HepG2 (cell line): Measurements from ENCODE around the gene GNG10. TPM values are rescaled to one million over a fixed set of nuclear protein-coding genes. Genes with fewer than 3 reads are reported as not detected.
A peak's percentile ranks its signal among the peaks of the same experiment; 100 is the strongest.

ENCODE experiments used
- CENPBD1 ChIP-seq: sonication (generic); formaldehyde crosslinking; IDR thresholded peaks from 2 replicates; pipeline ENCODE4 v1.8.0; 2022; ENCODE audit warnings: missing genetic modification reagents, low read depth, mild to moderate bottlenecking, borderline replicate concordance
- E2F2 ChIP-seq: sonication (generic); formaldehyde crosslinking; IDR thresholded peaks from 2 replicates; pipeline ENCODE4 v1.4.0; 2020; ENCODE audit warnings: missing genetic modification reagents, borderline replicate concordance
- LRRFIP1 ChIP-seq: sonication (generic); formaldehyde crosslinking; conservative IDR thresholded peaks from 2 replicates; pipeline ENCODE4 v1.4.0; 2020; ENCODE audit warnings: missing genetic modification reagents
- MTF1 ChIP-seq: sonication (generic); formaldehyde crosslinking; IDR thresholded peaks from 2 replicates; pipeline ENCODE4 v1.5.0; 2020; ENCODE audit warnings: missing genetic modification reagents
- NFIB ChIP-seq: sonication (generic); formaldehyde crosslinking; IDR thresholded peaks from 2 replicates; pipeline ENCODE4 v1.9.0; 2021; ENCODE audit warnings: missing genetic modification reagents, mild to moderate bottlenecking, borderline replicate concordance
- NR0B2 ChIP-seq: sonication (generic); formaldehyde crosslinking; IDR thresholded peaks from 2 replicates; pipeline ENCODE4 v1.4.0; 2020; ENCODE audit warnings: mild to moderate bottlenecking, missing genetic modification reagents
- NR2F1 ChIP-seq, 2 experiments: fragments of 450-650 bp in 1 of 2; formaldehyde crosslinking in 1 of 2; IDR thresholded peaks; 2 replicates each; pipeline versions ENCODE4 v1.5.0 to v1.6.1; 2016 to 2020; ENCODE audit warnings: mild to moderate bottlenecking in 1 of 2, missing compliant biosample characterization in 1 of 2, missing genetic modification reagents in 1 of 2, moderate library complexity in 1 of 2
- NRL ChIP-seq: sonication (generic); formaldehyde crosslinking; IDR thresholded peaks from 2 replicates; pipeline ENCODE4 v1.5.0; 2020; ENCODE audit warnings: missing genetic modification reagents, mild to moderate bottlenecking, moderate library complexity, borderline replicate concordance
- SNAPC2 ChIP-seq: sonication (generic); formaldehyde crosslinking; IDR thresholded peaks from 2 replicates; pipeline ENCODE4 v1.8.1; 2022; ENCODE audit warnings: mild to moderate bottlenecking, missing genetic modification reagents
- ZBTB21 ChIP-seq: sonication (generic); formaldehyde crosslinking; IDR thresholded peaks from 2 replicates; pipeline ENCODE4 v1.4.0; 2020; ENCODE audit warnings: missing genetic modification reagents
- ZC3H13 ChIP-seq: sonication (generic); formaldehyde crosslinking; IDR thresholded peaks from 2 replicates; pipeline ENCODE4 v1.8.1; 2023; ENCODE audit warnings: mild to moderate bottlenecking, missing genetic modification reagents, moderate library complexity
- ZFX ChIP-seq: sonication (generic); formaldehyde crosslinking; IDR thresholded peaks from 2 replicates; pipeline ENCODE4 v1.4.0; 2020; ENCODE audit warnings: mild to moderate bottlenecking, low read depth, missing genetic modification reagents, moderate library complexity
- ZNF17 ChIP-seq: sonication (generic); formaldehyde crosslinking; IDR thresholded peaks from 2 replicates; pipeline ENCODE4 v1.5.0; 2020; ENCODE audit warnings: mild to moderate bottlenecking, missing genetic modification reagents
- ZNF225 ChIP-seq: sonication (generic); formaldehyde crosslinking; IDR thresholded peaks from 2 replicates; pipeline ENCODE4 v1.4.0; 2020; ENCODE audit warnings: mild to moderate bottlenecking, missing genetic modification reagents
- ZNF460 ChIP-seq: sonication (generic); formaldehyde crosslinking; IDR thresholded peaks from 2 replicates; pipeline ENCODE4 v1.5.1; 2020; ENCODE audit warnings: missing genetic modification reagents, mild to moderate bottlenecking, borderline replicate concordance
- ZNF607 ChIP-seq: sonication (generic); formaldehyde crosslinking; IDR thresholded peaks from 2 replicates; pipeline ENCODE4 v1.5.1; 2020; ENCODE audit warnings: missing genetic modification reagents, mild to moderate bottlenecking, borderline replicate concordance
- ZNF670 ChIP-seq: sonication (generic); formaldehyde crosslinking; IDR thresholded peaks from 2 replicates; pipeline ENCODE4 v1.8.0; 2022; ENCODE audit warnings: mild to moderate bottlenecking, missing genetic modification reagents, borderline replicate concordance
- ZNF687 ChIP-seq: sonication (generic); formaldehyde crosslinking; IDR thresholded peaks from 2 replicates; pipeline ENCODE4 v1.5.1; 2020; ENCODE audit warnings: mild to moderate bottlenecking, missing genetic modification reagents, moderate library complexity
- ZSCAN25 ChIP-seq: sonication (generic); formaldehyde crosslinking; IDR thresholded peaks from 2 replicates; pipeline ENCODE4 v1.8.0; 2022; ENCODE audit warnings: mild to moderate bottlenecking, missing genetic modification reagents
- polyA plus RNA-seq, 8 experiments: library from polyadenylated mRNA; depleted of rRNA in 3 of 8; stranded (reverse) in 7 of 8; unstranded in 1 of 8; fragments of >200 nt; fragmentation: Illumina TruSeq in 4 of 8; extraction: Trizol in 4 of 8; gene quantifications; 2 replicates each; pipeline versions ENCODE4 v1.2.1 to v1.2.3, GENCODE V29; 2011 to 2016; ENCODE audit warnings: low read depth in 4 of 8, missing spikeins in 1 of 8, mixed read lengths in 1 of 8; ENCODE audit not compliant: insufficient read depth in 1 of 8
- total RNA-seq, 5 experiments: library from RNA; depleted of rRNA; stranded (reverse); fragments of >200 nt; fragmentation: Illumina TruSeq; extraction: Trizol; gene quantifications; 2 replicates each; pipeline ENCODE4 v1.2.3, GENCODE V29; 2016; ENCODE audit warnings: low read depth in 1 of 5

GNG10 gene
- total and polyA plus RNA-seq, 2 of the 13 experiments (the other 11 are each of a cell fraction or from before 2014, with no cell fraction given): 29.8 to 32.4 TPM

- TF ChIP-seq CENPBD1 (CRISPR knock-in tag): no peak; the same call in 1 of the 2 replicates
- TF ChIP-seq ZBTB21 (CRISPR knock-in tag): no peak; the same call in 1 of the 2 replicates
- TF ChIP-seq NFIB (CRISPR knock-in tag): no peak
- peak; percentile 37; the same call in 1 of the 2 replicates for TF ChIP-seq ZNF670 (CRISPR knock-in tag)
- TF ChIP-seq ZSCAN25: peak; percentile 23; the same call in 1 of the 2 replicates
- peak; percentile 94 for TF ChIP-seq ZNF687 (CRISPR knock-in tag)
- TF ChIP-seq MTF1 (CRISPR knock-in tag): peak; percentile 66; the same call in 1 of the 2 replicates
- no peak; a peak in 1 of 4 replicates for TF ChIP-seq NR2F1 (CRISPR knock-in tag; IDR thresholded peaks at IDR 0.05)
- no peak; the same call in 1 of the 2 replicates for TF ChIP-seq LRRFIP1 (CRISPR knock-in tag)
- peak; percentile 22 for TF ChIP-seq ZC3H13 (CRISPR knock-in tag)
- TF ChIP-seq NRL (CRISPR knock-in tag): peak; percentile 68; the same call in 1 of the 2 replicates
- TF ChIP-seq ZNF17: no peak
- TF ChIP-seq NR0B2 (CRISPR knock-in tag): peak; percentile 50; the same call in 1 of the 2 replicates
- peak; percentile 96 for TF ChIP-seq ZFX
- no peak; the same call in 1 of the 2 replicates for TF ChIP-seq ZNF225 (CRISPR knock-in tag)
- no peak; the same call in 1 of the 2 replicates for TF ChIP-seq SNAPC2
- no peak for TF ChIP-seq ZNF460 (CRISPR knock-in tag)
- TF ChIP-seq ZNF607 (CRISPR knock-in tag): peak; percentile 88
- TF ChIP-seq E2F2 (CRISPR knock-in tag): peak; percentile 28; the same call in 1 of the 2 replicates
These were observed 30.0 kb upstream of the GNG10 start, which contains the start of gene DNAJC25 (continued) for GRCh38 chr9:111631214-111631971.
